ENCODE results near the gene METTL9. TPM values are rescaled to one million over a fixed set of nuclear protein-coding genes. Genes with fewer than 3 reads are reported as not detected.
"Not testable (repeated sequence)": the region's sequence is repeated elsewhere in the genome, so short reads cannot be mapped to it uniquely, and the experiment has no call there.

Gene METTL9
- total RNA-seq, 2 donors from 2014 or later = 98.6 to 100 TPM

DNA sequence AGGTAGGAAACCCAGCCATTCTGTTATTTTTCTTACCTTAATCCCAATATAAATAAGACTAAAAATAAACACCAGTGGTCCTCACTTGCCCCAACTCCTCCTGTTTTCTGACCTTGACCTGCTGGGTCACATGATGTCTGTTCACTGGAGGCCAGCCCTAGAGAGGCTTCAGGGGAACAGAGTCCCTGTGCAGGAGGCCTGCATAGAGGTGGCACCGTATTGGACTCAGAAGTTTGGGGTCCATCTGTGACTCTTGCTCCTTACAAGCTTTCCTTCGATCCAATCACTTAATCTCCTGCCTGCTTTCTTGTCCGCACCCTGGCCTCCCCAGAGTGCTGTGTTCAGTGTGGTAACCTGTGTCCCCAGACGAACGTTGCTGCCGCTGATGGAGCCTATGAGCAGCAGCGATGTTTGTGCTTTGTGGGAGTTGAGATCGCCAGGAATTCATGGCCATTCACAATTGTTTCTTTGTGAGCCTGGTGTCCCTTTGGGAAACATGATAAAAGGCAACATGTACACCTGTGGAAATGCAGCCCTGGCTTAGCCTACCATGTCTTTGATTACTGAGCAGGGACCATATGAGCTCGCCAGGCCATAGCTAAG, 48.3 kb downstream of the METTL9 start:
- TF ChIP-seq CTCF (IDR thresholded peaks at IDR 0.05) = no peak
- H3K27ac ChIP-seq = no peak overlapping the region
- ATAC-seq (ENCODE audit: insufficient number of reproducible peaks, low FRiP score, low read depth) = no peak
- H3K36me3 ChIP-seq = no peaks in the 10 kb centered on the region
- no peaks in the 10 kb centered on the region for H3K27me3 ChIP-seq (replicated peaks; ENCODE audit: insufficient read depth)
- DNase-seq (ENCODE audit: low spot score) = no peak
- H3K4me1 ChIP-seq (ENCODE audit: control insufficient read depth in 1 of 2, low read depth in 2 of 2) = peaks cover 9 to 10% of the 10 kb centered on the region in 2 donors
- H3K4me3 ChIP-seq = no peak overlapping the region
- H3K9me3 ChIP-seq = no peaks in the 10 kb centered on the region

GRCh38 chr16:21649826-21650406, 50.5 kb downstream of the METTL9 start:
- not testable (repeated sequence) for H3K27me3 ChIP-seq (replicated peaks; ENCODE audit: insufficient read depth); H3K27ac ChIP-seq; H3K9me3 ChIP-seq; H3K4me1 ChIP-seq (ENCODE audit: control insufficient read depth in 1 of 2, low read depth in 2 of 2); ATAC-seq (ENCODE audit: insufficient number of reproducible peaks, low FRiP score, low read depth); H3K36me3 ChIP-seq; DNase-seq (ENCODE audit: low spot score); H3K4me3 ChIP-seq

- no peaks in the 10 kb centered on the region for H3K9me3 ChIP-seq
- no peaks in the 10 kb centered on the region for H3K36me3 ChIP-seq
- no peak overlapping the region for H3K27ac ChIP-seq
- no peak for ATAC-seq (ENCODE audit: insufficient number of reproducible peaks, low FRiP score, low read depth)
- peaks cover under 1 to 6% of the 10 kb centered on the region in 2 donors for H3K4me1 ChIP-seq (ENCODE audit: control insufficient read depth in 1 of 2, low read depth in 2 of 2)
- TF ChIP-seq CTCF (IDR thresholded peaks at IDR 0.05) = no peak
- no peak overlapping the region for H3K4me3 ChIP-seq
- DNase-seq (ENCODE audit: low spot score) = no peak
- H3K27me3 ChIP-seq (replicated peaks; ENCODE audit: insufficient read depth) = no peaks in the 10 kb centered on the region
These were observed 51.1 kb downstream of the METTL9 start for GRCh38 chr16:21650521-21650920.

DNA sequence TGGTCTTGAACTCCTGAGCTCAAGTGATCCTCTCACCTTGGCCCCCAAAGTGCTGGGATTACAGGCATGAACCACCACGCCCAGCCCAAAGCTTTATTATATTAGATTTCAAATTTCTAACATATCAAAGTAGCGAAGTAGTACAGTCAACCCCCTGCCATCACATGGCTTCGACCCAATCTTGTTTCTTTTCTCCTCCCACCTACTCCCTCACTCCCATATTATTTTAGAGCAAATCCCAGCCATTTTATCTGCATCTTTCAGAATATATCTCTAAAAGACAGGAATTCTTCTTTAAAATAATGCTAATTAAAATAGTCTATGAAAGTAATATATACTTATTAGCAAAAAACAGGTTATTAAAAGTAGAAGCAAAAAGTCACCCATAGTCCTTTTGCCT, 52.1 kb downstream of the METTL9 start:
- no peak for DNase-seq (ENCODE audit: low spot score)
- Histone ChIP-seq H3K4me3 (peak overlapping the region; percentile 36), H3K36me3 (no peaks in the 10 kb centered on the region), H3K9me3 (no peaks in the 10 kb centered on the region), H3K27me3 (replicated peaks; ENCODE audit: insufficient read depth) (no peaks in the 10 kb centered on the region), H3K4me1 (ENCODE audit: control insufficient read depth in 1 of 2, low read depth in 2 of 2) (no peaks in the 10 kb centered on the region), H3K27ac (no peak overlapping the region)
- no peak for TF ChIP-seq CTCF (IDR thresholded peaks at IDR 0.05)
- no peak for ATAC-seq (ENCODE audit: insufficient number of reproducible peaks, low FRiP score, low read depth)

- TF ChIP-seq CTCF (IDR thresholded peaks at IDR 0.05) = no peak
- no peaks in the 10 kb centered on the region for H3K27me3 ChIP-seq (replicated peaks; ENCODE audit: insufficient read depth)
- peak within 1 kb of the TSS; percentile 36 for H3K4me3 ChIP-seq
- DNase-seq (ENCODE audit: low spot score) = no peak
- H3K36me3 ChIP-seq = no peaks in the 10 kb centered on the region
- H3K4me1 ChIP-seq (ENCODE audit: control insufficient read depth in 1 of 2, low read depth in 2 of 2) = no peaks in the 10 kb centered on the region
- ATAC-seq (ENCODE audit: insufficient number of reproducible peaks, low FRiP score, low read depth) = no peak
- H3K9me3 ChIP-seq = no peaks in the 10 kb centered on the region
- H3K27ac ChIP-seq = no peak within 1 kb of the TSS
These were observed 53.1 kb downstream of the METTL9 start, which contains the start of gene IGSF6 for GRCh38 chr16:21652453-21652852. Gene IGSF6, minus strand, starts transcription at chr16:21652608. Its CDS starts 10 bp downstream, at chr16:21652598.
